GM06990 (cell line): ENCODE results near the gene CCDC57.

Experiments
- DNase-seq: peaks from one replicate; pipeline ENCODE4 v3.0.0-alpha.2; 2011; ENCODE audit not compliant: insufficient read length; ENCODE audit errors: extremely low read depth
- H3K27me3 ChIP-seq: replicated peaks from 2 replicates; pipeline ENCODE4 v1.6.0; 2011; ENCODE audit warnings: low read length; ENCODE audit not compliant: control insufficient read depth, insufficient read depth
- H3K36me3 ChIP-seq: 2 replicates; pipeline ENCODE4 v1.5.1; 2011; ENCODE audit warnings: low read length; ENCODE audit not compliant: control insufficient read depth, insufficient read depth
- H3K4me3 ChIP-seq: replicated peaks from 2 replicates; pipeline ENCODE4 v1.5.1; 2011; ENCODE audit warnings: low read depth, mild to moderate bottlenecking, control low read depth, low read length
- CTCF ChIP-seq: IDR thresholded peaks from 2 replicates; pipeline ENCODE4 v1.5.1; 2011; ENCODE audit warnings: low read length, control low read depth, mild to moderate bottlenecking, inconsistent platforms; ENCODE audit not compliant: insufficient read depth, poor library complexity, severe bottlenecking

Gene CCDC57

GRCh38 chr17:82250868-82251500 is 38.3 kb upstream of the CCDC57 start:
- Histone ChIP-seq H3K27me3 (no peaks in the 10 kb centered on the region), H3K36me3 (peaks cover 62% of the 10 kb centered on the region), H3K4me3 (no peak overlapping the region)
- DNase-seq: no peak
- no peak for TF ChIP-seq CTCF

- Histone ChIP-seq H3K27me3 (no peaks in the 10 kb centered on the region), H3K4me3 (no peak overlapping the region), H3K36me3 (peaks cover 61% of the 10 kb centered on the region)
- DNase-seq: no peak
- no peak for TF ChIP-seq CTCF
Observed at GRCh38 chr17:82249896-82250581, 37.4 kb upstream of the CCDC57 start.

GRCh38 chr17:82248815-82249674 is 36.4 kb upstream of the CCDC57 start:
- no peak for DNase-seq
- no peaks in the 10 kb centered on the region for H3K27me3 ChIP-seq
- TF ChIP-seq CTCF: no peak
- H3K4me3 ChIP-seq: no peak overlapping the region
- peaks cover 67% of the 10 kb centered on the region for H3K36me3 ChIP-seq

GRCh38 chr17:82247856-82248671 is 35.4 kb upstream of the CCDC57 start:
- no peak for TF ChIP-seq CTCF
- H3K36me3 ChIP-seq: peaks cover 72% of the 10 kb centered on the region
- DNase-seq: no peak
- H3K4me3 ChIP-seq: no peak overlapping the region
- no peaks in the 10 kb centered on the region for H3K27me3 ChIP-seq

- Histone ChIP-seq H3K36me3 (peaks cover 68% of the 10 kb centered on the region), H3K4me3 (no peak overlapping the region), H3K27me3 (no peaks in the 10 kb centered on the region)
- DNase-seq: no peak
- no peak for TF ChIP-seq CTCF
Observed at GRCh38 chr17:82247182-82247823, 34.7 kb upstream of the CCDC57 start.
